Testis (tissue), 2 donors: ENCODE results near the gene MROH8.

Experiments used
- POLR2A ChIP-seq: fragments of 450-650 bp; IDR thresholded peaks from one replicate; pipeline ENCODE4 v1.6.1; 2017; ENCODE audit warnings: antibody characterized with exemption, mild to moderate bottlenecking, moderate library complexity
- TF ChIP-seq, protein P1 (sequence below), 3 experiments: fragments of 450-650 bp in 2 of 3; fragments of 200-600 bp in 1 of 3; sonication (generic) in 1 of 3; IDR thresholded peaks; one replicate each; pipeline ENCODE4 v1.5.1; 2016 to 2019; ENCODE audit warnings: antibody characterized with exemption in 3 of 3, mild to moderate bottlenecking in 2 of 3, moderate library complexity in 1 of 3

DNA sequence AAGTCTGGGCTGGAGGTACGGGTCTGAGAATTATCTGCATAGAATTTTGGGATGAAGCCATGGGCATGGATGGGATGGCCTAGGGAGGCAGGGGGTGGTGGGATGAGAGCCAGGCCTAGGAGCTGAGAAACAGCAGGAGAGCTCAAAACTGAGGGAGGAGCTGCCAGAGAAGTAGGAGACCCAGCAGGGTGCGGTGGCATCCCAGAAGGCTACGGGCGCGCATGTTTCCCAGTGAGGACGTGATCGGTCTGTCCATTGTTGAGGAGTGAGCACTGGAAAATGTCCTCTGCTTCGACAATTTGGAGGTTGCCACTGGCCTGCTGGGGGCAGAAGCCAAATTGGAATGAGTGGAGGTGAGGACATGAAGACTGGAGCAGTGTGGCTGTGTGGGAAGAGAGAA is 14.5 kb upstream of the MROH8 start:
- TF ChIP-seq, protein P1, sequence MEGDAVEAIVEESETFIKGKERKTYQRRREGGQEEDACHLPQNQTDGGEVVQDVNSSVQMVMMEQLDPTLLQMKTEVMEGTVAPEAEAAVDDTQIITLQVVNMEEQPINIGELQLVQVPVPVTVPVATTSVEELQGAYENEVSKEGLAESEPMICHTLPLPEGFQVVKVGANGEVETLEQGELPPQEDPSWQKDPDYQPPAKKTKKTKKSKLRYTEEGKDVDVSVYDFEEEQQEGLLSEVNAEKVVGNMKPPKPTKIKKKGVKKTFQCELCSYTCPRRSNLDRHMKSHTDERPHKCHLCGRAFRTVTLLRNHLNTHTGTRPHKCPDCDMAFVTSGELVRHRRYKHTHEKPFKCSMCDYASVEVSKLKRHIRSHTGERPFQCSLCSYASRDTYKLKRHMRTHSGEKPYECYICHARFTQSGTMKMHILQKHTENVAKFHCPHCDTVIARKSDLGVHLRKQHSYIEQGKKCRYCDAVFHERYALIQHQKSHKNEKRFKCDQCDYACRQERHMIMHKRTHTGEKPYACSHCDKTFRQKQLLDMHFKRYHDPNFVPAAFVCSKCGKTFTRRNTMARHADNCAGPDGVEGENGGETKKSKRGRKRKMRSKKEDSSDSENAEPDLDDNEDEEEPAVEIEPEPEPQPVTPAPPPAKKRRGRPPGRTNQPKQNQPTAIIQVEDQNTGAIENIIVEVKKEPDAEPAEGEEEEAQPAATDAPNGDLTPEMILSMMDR (IDR thresholded peaks at IDR 0.05) = no peak
- no peak for TF ChIP-seq POLR2A
